ENCODE measurements around the gene ITGA8.
"Not testable (repeated sequence)": the region's sequence is repeated elsewhere in the genome, so short reads cannot be mapped to it uniquely, and the experiment has no call there.

The ITGA8 gene

DNA sequence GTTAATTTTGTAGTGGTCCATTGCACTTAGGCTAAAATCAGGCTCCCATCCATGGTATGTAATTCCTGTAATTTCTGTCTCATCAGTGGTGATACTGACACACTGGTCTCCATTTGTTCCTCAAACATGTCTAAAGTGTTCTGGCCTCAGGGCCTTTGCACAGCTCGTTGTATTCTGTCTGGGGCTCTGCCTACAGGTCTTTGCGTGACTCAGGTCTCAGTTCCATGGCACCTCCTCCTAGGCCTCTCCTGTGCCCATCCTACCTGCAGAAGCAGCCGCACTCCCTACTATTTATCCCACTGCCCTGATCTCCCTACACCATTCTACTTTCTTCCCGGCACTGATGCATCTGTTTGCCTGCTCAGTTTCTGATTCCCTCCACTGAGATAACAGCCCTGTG is 173.8 kb downstream of the ITGA8 start:
- DNase-seq, result no peak

DNA sequence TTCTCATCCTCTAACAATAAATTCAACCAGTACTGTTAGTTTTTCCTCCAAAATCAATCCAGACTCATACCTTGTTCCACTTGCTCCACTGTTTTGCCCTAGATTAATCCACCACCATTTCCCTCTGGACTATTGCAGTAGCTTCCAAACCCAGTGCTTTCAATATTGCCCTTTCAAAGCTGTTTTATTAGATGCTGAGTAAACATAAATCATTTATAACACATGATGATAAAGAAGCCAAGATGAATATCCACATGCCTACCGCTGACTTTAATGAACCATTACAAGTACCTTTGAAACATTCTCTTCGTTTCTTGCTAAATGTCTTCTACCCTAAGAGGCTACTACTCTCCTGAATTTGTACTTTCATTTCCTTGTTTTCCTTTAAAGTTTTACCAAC is 174.5 kb downstream of the ITGA8 start:
- DNase-seq, result no peak

- DNase-seq, result no peak
Observed at GRCh38 chr10:15543994-15544393, 175.7 kb downstream of the ITGA8 start.

DNA sequence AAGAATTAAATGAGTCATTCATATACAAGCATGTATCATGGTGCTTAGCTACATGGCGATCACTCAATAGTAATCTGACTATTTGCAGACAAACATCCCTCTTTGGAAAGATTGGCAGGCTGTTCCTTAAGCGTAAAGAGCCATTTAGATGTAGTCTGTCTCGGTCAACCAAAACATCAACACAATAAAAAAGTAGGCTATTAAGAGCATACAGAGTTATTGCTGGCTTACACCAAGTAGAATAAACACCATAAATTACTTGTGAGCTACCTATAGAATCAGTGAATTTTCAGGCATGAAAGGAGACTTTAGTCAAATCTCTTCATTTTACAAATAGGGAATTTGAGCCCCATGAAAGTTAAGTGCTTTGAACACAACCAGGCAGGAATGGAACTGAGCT is 176.9 kb downstream of the ITGA8 start:
- DNase-seq, result no peak

DNA sequence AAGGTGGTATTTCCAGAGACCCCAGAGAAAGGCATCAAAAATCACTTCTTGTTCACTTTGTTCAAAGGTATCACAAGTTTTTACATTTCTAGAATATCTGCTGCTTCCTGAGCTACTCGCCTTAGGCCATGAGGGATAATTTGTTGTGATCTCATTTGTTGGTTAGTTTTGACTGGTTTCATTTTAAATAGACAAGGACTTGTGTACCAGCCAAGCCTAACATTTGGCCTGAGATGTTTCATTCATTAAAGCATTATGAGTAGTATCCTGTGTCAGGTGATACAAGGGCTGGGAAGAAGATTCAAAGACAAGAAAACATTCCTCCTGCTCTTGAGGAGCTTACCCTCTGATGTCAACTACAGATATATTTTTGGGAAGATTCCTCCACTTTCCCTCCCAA is 178.3 kb downstream of the ITGA8 start:
- DNase-seq, result no peak

DNA sequence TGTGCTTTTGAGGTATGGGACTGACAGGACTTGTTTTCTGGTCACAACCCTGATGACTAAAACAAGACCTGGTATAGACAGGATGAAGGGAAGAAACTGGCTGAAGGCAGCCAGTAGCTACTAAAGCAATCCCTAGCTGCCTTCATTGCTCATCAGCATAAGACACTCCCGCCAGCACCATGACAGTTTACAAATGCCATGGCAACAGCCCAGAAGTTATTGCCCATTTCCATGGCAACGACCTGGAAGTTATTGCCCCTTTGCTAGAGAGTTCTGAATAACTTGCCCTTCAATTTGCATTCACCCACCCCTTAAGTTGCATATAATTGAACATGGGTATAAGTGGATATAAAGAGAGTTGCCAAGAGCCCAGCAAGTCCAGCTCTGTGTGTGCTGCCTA is 179.0 kb downstream of the ITGA8 start:
- no peak for DNase-seq

GRCh38 chr10:15539262-15539661 is 180.5 kb downstream of the ITGA8 start:
- no peak for DNase-seq

- not testable (repeated sequence) for DNase-seq
Observed at GRCh38 chr10:15534928-15535538, 184.7 kb downstream of the ITGA8 start.

GRCh38 chr10:15531927-15532722 is 187.6 kb downstream of the ITGA8 start:
- no peak for DNase-seq

DNA sequence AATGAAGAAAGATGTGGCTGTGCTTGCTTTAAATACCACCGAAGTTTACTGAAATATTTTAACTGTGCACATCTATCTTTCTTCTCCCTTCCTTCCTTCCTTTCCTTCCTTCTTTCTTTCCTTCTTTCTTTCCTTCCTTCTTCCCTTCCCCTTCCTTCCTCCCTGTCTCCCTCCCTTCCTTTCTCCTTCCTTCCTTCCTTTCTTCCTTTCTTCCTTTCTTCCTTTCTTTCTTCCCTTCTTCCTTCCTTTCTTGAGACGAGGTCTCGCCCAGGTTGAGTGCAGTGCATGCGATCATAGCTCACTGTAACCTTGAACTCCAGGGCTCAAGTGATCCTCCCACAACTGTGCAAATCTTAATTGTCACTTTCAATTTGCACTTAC is 190.9 kb downstream of the ITGA8 start:
- DNase-seq, result no peak

GRCh38 chr10:15526754-15527153 is 193.0 kb downstream of the ITGA8 start:
- no peak for DNase-seq

DNA sequence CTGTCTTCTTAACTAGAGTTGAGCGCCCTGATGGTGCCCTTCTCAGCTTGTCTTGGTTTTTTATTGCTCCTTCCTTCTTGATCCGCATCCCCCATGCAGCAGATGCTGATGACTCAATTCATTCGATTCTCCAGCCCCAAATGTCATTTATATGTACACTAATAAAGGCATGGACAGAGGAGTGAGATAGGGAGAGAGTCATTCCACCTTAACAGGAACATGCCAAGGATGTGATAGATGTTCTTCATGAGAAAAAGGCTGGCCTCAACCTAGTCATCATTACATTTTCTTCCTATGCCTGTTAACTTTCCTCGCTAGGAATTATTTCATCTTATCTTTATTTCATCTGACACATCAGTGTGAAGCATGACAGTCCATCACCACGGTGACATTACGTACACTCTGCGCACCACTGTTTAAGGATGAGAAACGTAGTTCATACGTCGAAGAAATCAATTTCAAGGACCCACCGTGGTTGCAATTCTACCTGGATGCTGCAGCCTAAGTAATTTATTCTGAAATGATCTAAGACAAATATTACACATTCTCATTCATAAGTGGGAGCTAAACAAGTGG is 198.3 kb downstream of the ITGA8 start:
- no peak for DNase-seq

DNA sequence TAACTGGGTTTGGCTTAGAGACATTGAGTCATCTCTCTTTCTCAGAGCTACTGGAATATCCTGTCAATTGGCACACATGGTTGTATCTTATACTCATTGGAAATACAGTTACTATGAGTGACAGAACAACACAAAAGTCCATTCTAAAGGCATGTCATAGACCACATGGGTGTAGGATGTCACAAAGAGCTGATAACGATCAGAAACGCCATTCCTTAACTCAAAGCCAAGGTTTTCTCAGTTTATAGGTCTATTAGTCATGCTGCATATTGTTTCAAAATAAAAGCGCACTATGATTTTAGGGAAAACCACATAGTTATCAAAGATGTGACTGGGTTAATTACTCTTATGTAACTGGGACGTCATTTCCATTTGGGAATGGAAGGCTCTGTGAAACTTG is 201.5 kb downstream of the ITGA8 start:
- no peak for DNase-seq

- DNase-seq, result no peak
Observed at GRCh38 chr10:15516256-15517085, 203.3 kb downstream of the ITGA8 start.

DNA sequence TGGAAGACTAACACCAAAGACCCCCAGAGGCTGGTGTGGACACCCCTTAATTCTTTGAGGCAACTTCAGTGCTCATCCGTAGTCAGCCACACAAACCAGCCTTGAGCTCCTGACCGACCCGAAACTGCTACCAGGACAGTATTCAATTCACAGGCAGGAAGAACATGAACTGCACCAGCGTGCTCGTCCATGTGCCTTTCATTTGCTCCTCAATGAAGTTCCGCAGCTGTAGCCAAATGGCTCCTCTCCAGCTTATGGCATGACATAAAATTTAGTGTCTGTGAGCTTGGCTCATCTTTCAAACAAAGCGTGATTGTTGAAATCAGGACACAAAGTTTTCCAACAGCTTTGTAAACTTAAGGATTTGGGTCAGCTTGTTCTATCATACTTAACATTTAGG is 204.5 kb downstream of the ITGA8 start:
- DNase-seq, result no peak

GRCh38 chr10:15510963-15511362 is 208.8 kb downstream of the ITGA8 start:
- DNase-seq, result no peak

DNA sequence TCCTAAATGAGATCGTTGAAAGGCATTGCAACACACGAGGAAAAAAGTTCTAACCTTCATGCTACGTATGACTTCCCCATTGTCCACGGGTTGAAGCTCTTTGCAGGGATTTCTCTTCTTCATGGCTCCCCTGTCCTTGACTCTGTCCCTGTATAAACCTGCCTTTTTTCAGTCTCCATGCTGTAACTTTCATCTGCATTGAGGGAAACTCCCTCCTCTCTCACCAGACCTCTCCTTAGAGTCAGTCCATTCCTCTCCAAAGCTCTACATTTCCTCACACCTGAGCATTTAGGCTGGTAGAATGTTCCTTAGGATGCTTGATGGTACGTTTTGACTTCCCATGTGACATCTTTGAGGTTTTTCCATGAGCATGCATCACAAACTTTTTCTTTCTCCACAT is 214.4 kb downstream of the ITGA8 start:
- DNase-seq, result no peak

GRCh38 chr10:15504101-15504840 is 215.5 kb downstream of the ITGA8 start:
- DNase-seq, result no peak

- DNase-seq, result no peak
Observed at GRCh38 chr10:15494850-15495506, 224.7 kb downstream of the ITGA8 start.

- DNase-seq, result no peak
Observed at GRCh38 chr10:15491856-15492642, 227.7 kb downstream of the ITGA8 start.

DNA sequence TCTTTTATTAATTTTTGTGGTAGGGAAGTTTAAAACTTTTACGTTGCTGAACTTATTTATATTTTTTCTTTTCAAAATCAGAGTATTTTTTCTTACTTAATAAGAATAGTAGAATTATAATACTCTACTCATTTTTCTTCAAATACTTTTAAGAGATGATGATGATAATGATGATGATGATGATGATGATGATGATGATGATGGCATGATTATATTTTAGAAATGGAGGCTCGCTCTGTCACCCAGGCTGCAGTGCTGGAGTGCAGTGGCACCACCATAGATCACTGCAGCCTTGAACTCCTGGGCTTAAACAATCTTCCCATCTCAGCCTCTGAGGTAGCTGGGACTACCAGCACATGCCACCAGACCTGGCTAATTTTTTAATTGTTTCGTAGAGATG is 230.3 kb downstream of the ITGA8 start:
- DNase-seq, result no peak

All from activated CD4-positive, CD25-positive, alpha-beta regulatory T cell (primary cell).